Measurements from ENCODE around the gene G6PC3.

G6PC3 gene

DNA sequence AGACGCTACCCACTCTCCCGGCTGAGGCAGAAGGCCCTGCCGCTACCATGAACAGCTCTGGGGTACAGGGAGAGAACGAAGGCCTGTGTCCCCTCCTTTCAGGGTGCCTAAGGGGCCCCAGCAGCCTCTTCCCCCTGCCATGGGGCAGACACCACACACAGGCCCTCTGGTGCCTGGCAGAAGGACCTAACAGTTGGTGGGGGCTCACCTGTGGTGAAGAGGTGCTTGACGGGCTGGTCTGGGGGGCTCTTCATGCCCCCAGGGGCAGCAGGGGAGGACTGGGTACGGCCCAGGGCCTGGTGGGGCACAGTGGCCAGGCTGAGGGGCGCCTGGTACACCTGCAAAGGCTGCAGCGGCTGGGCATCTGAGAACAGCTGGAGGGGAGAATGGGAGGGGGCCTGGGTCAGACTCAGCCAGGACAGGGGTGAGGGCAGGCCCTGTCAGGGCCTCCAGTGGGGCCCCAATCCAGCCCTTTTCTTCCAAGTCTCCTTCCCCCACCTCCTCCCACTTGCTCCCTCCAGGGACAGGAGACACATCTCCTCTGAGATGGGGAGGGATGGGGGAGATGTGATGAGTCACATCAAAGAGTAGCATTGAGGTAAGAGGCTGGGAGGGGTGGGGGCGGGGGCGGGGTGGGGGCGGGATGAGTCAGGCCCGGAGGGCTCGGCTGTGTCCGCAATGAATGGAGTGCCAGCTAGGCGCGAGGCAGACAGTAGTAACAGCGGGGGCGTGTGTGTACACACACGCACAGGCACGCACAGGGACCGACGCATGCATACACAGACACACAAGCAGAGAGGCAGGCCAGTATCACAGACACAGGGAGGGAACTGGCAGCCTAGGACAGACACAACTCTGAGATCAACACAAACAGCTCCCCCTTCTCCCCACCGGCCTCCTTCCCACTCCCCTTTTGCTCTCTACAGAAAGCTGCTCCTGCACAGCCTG, 16.1 kb downstream of the G6PC3 start:
- H3K4ac ChIP-seq (ENCODE audit: low read depth, low read length), result no peak overlapping the region
- H3K9ac ChIP-seq (ENCODE audit: low read length), result peak overlapping the region; percentile 46
- H3K23ac ChIP-seq (ENCODE audit: low read length), result no peak overlapping the region
- H4K8ac ChIP-seq (ENCODE audit: low read depth, low read length), result no peak overlapping the region
- no peaks in the 10 kb centered on the region for H3K27me3 ChIP-seq (ENCODE audit: insufficient read depth, low read length, poor library complexity)
- no peak overlapping the region for H2AK5ac ChIP-seq (ENCODE audit: low read length)
- H2BK5ac ChIP-seq (ENCODE audit: low read length), result peak overlapping the region; percentile 49
- peak overlapping the region; percentile 99 for H3K56ac ChIP-seq (ENCODE audit: low read length)
- no peaks in the 10 kb centered on the region for H3K79me1 ChIP-seq (ENCODE audit: low read length)
- H3K27ac ChIP-seq (ENCODE audit: low read depth, low read length), result peak overlapping the region; percentile 84
- peaks cover 6% of the 10 kb centered on the region for H3K36me3 ChIP-seq (ENCODE audit: control insufficient read depth, insufficient read depth, low read length)
- H2BK15ac ChIP-seq (replicated peaks; ENCODE audit: low read depth), result no peak overlapping the region
- H3K4me3 ChIP-seq (ENCODE audit: low read length), result peak overlapping the region; percentile 26
- peaks cover 5% of the 10 kb centered on the region for H3K4me1 ChIP-seq (ENCODE audit: control insufficient read depth, low read depth, low read length)
- H3K18ac ChIP-seq (ENCODE audit: low read length), result peak overlapping the region; percentile 78
- peak; percentile 97 for DNase-seq
- WGBS (ENCODE audit: extremely low coverage, insufficient coverage, low lambda C conversion rate), result no CpG with 5 or more reads among the region's 23 CpGs
- no peaks in the 10 kb centered on the region for H3K79me2 ChIP-seq (ENCODE audit: control insufficient read depth, insufficient read depth, low read length)
- peak overlapping the region; percentile 78 for H3K4me2 ChIP-seq (ENCODE audit: low read length)
- H4K5ac ChIP-seq (ENCODE audit: low read length), result no peak overlapping the region
- peak overlapping the region; percentile 40 for H2BK120ac ChIP-seq (ENCODE audit: low read depth, low read length)

- H4K8ac ChIP-seq (ENCODE audit: low read depth, low read length), result no peak overlapping the region
- peak overlapping the region; percentile 99 for H3K56ac ChIP-seq (ENCODE audit: low read length)
- H3K4me1 ChIP-seq (ENCODE audit: control insufficient read depth, low read depth, low read length), result peaks cover 5% of the 10 kb centered on the region
- H3K23ac ChIP-seq (ENCODE audit: low read length), result no peak overlapping the region
- H3K4me3 ChIP-seq (ENCODE audit: low read length), result no peak overlapping the region
- H2BK120ac ChIP-seq (ENCODE audit: low read depth, low read length), result no peak overlapping the region
- H3K79me1 ChIP-seq (ENCODE audit: low read length), result no peaks in the 10 kb centered on the region
- H3K4me2 ChIP-seq (ENCODE audit: low read length), result peak overlapping the region; percentile 78
- H2BK15ac ChIP-seq (replicated peaks; ENCODE audit: low read depth), result no peak overlapping the region
- no peaks in the 10 kb centered on the region for H3K79me2 ChIP-seq (ENCODE audit: control insufficient read depth, insufficient read depth, low read length)
- H2BK5ac ChIP-seq (ENCODE audit: low read length), result peak overlapping the region; percentile 49
- peak overlapping the region; percentile 46 for H3K9ac ChIP-seq (ENCODE audit: low read length)
- no CpG with 5 or more reads among the region's 8 CpGs for WGBS (ENCODE audit: extremely low coverage, insufficient coverage, low lambda C conversion rate)
- no peak for DNase-seq
- peaks cover 4% of the 10 kb centered on the region for H3K36me3 ChIP-seq (ENCODE audit: control insufficient read depth, insufficient read depth, low read length)
- H2AK5ac ChIP-seq (ENCODE audit: low read length), result no peak overlapping the region
- no peak overlapping the region for H3K4ac ChIP-seq (ENCODE audit: low read depth, low read length)
- H3K27ac ChIP-seq (ENCODE audit: low read depth, low read length), result peak overlapping the region; percentile 84
- H4K5ac ChIP-seq (ENCODE audit: low read length), result no peak overlapping the region
- peak overlapping the region; percentile 8 for H3K18ac ChIP-seq (ENCODE audit: low read length)
- no peaks in the 10 kb centered on the region for H3K27me3 ChIP-seq (ENCODE audit: insufficient read depth, low read length, poor library complexity)
These were observed 16.8 kb downstream of the G6PC3 start for GRCh38 chr17:44087319-44087718.

DNA sequence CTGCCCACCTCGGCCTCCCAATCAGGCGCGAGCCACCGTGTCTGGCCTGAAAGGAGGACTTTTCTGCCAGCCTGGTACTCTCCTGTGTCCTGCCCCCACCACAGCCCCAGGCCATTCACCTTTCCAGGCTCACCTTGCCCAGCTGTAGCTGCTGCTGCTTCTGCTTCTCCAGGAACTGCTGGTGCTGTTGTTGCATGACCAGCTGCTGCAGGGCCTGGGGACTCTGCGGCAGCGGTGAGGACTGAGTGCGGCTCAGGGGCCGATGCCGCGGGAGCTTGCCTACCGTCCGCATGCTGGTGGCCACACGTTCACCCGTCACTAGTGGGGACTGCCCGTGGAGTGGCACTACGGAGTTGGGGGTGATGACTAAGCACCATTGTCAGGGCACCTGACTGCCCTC, 17.7 kb downstream of the G6PC3 start:
- Histone ChIP-seq H3K4me1 (ENCODE audit: control insufficient read depth, low read depth, low read length) (peaks cover 5% of the 10 kb centered on the region), H4K5ac (ENCODE audit: low read length) (no peak overlapping the region), H3K4ac (ENCODE audit: low read depth, low read length) (no peak overlapping the region), H3K9ac (ENCODE audit: low read length) (peak overlapping the region; percentile 9), H3K79me1 (ENCODE audit: low read length) (no peaks in the 10 kb centered on the region), H3K27ac (ENCODE audit: low read depth, low read length) (peak overlapping the region; percentile 23), H3K56ac (ENCODE audit: low read length) (no peak overlapping the region), H2AK5ac (ENCODE audit: low read length) (no peak overlapping the region), H3K4me3 (ENCODE audit: low read length) (no peak overlapping the region), H4K8ac (ENCODE audit: low read depth, low read length) (no peak overlapping the region), H3K36me3 (ENCODE audit: control insufficient read depth, insufficient read depth, low read length) (peaks cover 3% of the 10 kb centered on the region), H3K23ac (ENCODE audit: low read length) (no peak overlapping the region), H3K27me3 (ENCODE audit: insufficient read depth, low read length, poor library complexity) (no peaks in the 10 kb centered on the region), H3K18ac (ENCODE audit: low read length) (no peak overlapping the region), H2BK15ac (replicated peaks; ENCODE audit: low read depth) (no peak overlapping the region), H3K79me2 (ENCODE audit: control insufficient read depth, insufficient read depth, low read length) (no peaks in the 10 kb centered on the region), H2BK5ac (ENCODE audit: low read length) (no peak overlapping the region), H2BK120ac (ENCODE audit: low read depth, low read length) (no peak overlapping the region), H3K4me2 (ENCODE audit: low read length) (no peak overlapping the region)
- DNase-seq, result no peak
- no CpG with 5 or more reads among the region's 16 CpGs for WGBS (ENCODE audit: extremely low coverage, insufficient coverage, low lambda C conversion rate)

GRCh38 chr17:44091200-44091997, 20.9 kb downstream of the G6PC3 start:
- H2BK5ac ChIP-seq (ENCODE audit: low read length), result no peak overlapping the region

DNA sequence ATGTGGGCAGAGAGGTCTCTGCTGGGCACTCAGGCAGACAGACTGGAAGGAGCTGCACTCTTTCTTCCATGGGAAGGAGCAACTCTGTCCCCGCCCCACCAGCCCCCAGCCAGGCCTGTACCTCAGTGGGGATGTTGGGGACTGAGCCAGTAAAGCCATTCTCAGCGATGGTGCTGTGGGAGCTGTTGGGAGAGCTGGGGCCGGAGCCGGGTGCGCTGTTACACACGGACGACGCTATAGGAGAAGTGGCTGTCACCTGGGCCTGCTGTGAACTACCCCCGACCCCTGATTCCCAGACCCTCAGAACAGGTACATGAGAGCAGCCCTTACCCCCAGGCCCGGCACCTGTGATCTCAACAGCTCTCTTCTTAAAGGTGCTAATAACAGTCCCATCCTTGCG, 21.5 kb downstream of the G6PC3 start:
- Histone ChIP-seq H3K4ac (ENCODE audit: low read depth, low read length) (no peak overlapping the region), H3K23ac (ENCODE audit: low read length) (no peak overlapping the region), H3K18ac (ENCODE audit: low read length) (no peak overlapping the region), H2BK5ac (ENCODE audit: low read length) (no peak overlapping the region), H3K56ac (ENCODE audit: low read length) (no peak overlapping the region), H4K8ac (ENCODE audit: low read depth, low read length) (no peak overlapping the region), H4K5ac (ENCODE audit: low read length) (no peak overlapping the region), H3K27me3 (ENCODE audit: insufficient read depth, low read length, poor library complexity) (no peaks in the 10 kb centered on the region), H3K36me3 (ENCODE audit: control insufficient read depth, insufficient read depth, low read length) (peaks cover 2% of the 10 kb centered on the region), H2AK5ac (ENCODE audit: low read length) (no peak overlapping the region), H3K79me2 (ENCODE audit: control insufficient read depth, insufficient read depth, low read length) (peaks cover 1% of the 10 kb centered on the region), H3K4me1 (ENCODE audit: control insufficient read depth, low read depth, low read length) (peaks cover 8% of the 10 kb centered on the region), H3K79me1 (ENCODE audit: low read length) (peaks cover 1% of the 10 kb centered on the region), H3K4me3 (ENCODE audit: low read length) (no peak overlapping the region), H2BK15ac (replicated peaks; ENCODE audit: low read depth) (no peak overlapping the region), H3K4me2 (ENCODE audit: low read length) (no peak overlapping the region), H2BK120ac (ENCODE audit: low read depth, low read length) (no peak overlapping the region), H3K9ac (ENCODE audit: low read length) (no peak overlapping the region), H3K27ac (ENCODE audit: low read depth, low read length) (no peak overlapping the region)
- DNase-seq, result no peak
- no CpG with 5 or more reads among the region's 11 CpGs for WGBS (ENCODE audit: extremely low coverage, insufficient coverage, low lambda C conversion rate)

More at GRCh38 chr17:44091200-44091997, 20.9 kb downstream of the G6PC3 start:
- Histone ChIP-seq H3K27me3 (ENCODE audit: insufficient read depth, low read length, poor library complexity) (no peaks in the 10 kb centered on the region), H3K4me3 (ENCODE audit: low read length) (no peak overlapping the region), H3K4ac (ENCODE audit: low read depth, low read length) (no peak overlapping the region), H4K5ac (ENCODE audit: low read length) (no peak overlapping the region), H3K18ac (ENCODE audit: low read length) (no peak overlapping the region), H3K23ac (ENCODE audit: low read length) (no peak overlapping the region), H3K79me2 (ENCODE audit: control insufficient read depth, insufficient read depth, low read length) (no peaks in the 10 kb centered on the region), H2AK5ac (ENCODE audit: low read length) (no peak overlapping the region), H3K79me1 (ENCODE audit: low read length) (no peaks in the 10 kb centered on the region), H4K8ac (ENCODE audit: low read depth, low read length) (no peak overlapping the region), H2BK120ac (ENCODE audit: low read depth, low read length) (no peak overlapping the region), H3K36me3 (ENCODE audit: control insufficient read depth, insufficient read depth, low read length) (peaks cover 2% of the 10 kb centered on the region), H3K56ac (ENCODE audit: low read length) (no peak overlapping the region), H3K27ac (ENCODE audit: low read depth, low read length) (no peak overlapping the region), H3K4me1 (ENCODE audit: control insufficient read depth, low read depth, low read length) (peaks cover 7% of the 10 kb centered on the region), H3K9ac (ENCODE audit: low read length) (no peak overlapping the region), H2BK15ac (replicated peaks; ENCODE audit: low read depth) (no peak overlapping the region), H3K4me2 (ENCODE audit: low read length) (no peak overlapping the region)
- WGBS (ENCODE audit: extremely low coverage, insufficient coverage, low lambda C conversion rate), result no CpG with 5 or more reads among the region's 14 CpGs
- DNase-seq, result no peak

Measured in mesendoderm (in vitro differentiated cells).